HS-5 (cell line): ENCODE results near the gene ARHGEF40.
"Not testable (repeated sequence)": the region's sequence is repeated elsewhere in the genome, so short reads cannot be mapped to it uniquely, and the experiment has no call there.

Experiments used
- DNase-seq: peaks from one replicate; pipeline ENCODE4 v3.0.0-alpha.2; 2012; ENCODE audit warnings: low read depth

Gene ARHGEF40

GRCh38 chr14:21039585-21040369, 30.3 kb upstream of the ARHGEF40 start:
- DNase-seq: no peak

GRCh38 chr14:21040370-21040925, 29.7 kb upstream of the ARHGEF40 start:
- no peak for DNase-seq

- not testable (repeated sequence) for DNase-seq
Measured at GRCh38 chr14:21040941-21041340, 29.2 kb upstream of the ARHGEF40 start.

- DNase-seq: no peak
Measured at GRCh38 chr14:21041676-21042433, 28.2 kb upstream of the ARHGEF40 start, which contains the start of gene RNASE7. TSS of gene RNASE7 (plus strand) at chr14:21042362. CDS start at chr14:21042993, 631 bp downstream.

- no peak for DNase-seq
Measured at GRCh38 chr14:21042918-21043317, 27.2 kb upstream of the ARHGEF40 start.

GRCh38 chr14:21043387-21043973, 26.6 kb upstream of the ARHGEF40 start:
- no peak for DNase-seq

GRCh38 chr14:21043974-21044618, 26.0 kb upstream of the ARHGEF40 start:
- DNase-seq: no peak

GRCh38 chr14:21047378-21047781, 22.7 kb upstream of the ARHGEF40 start:
- no peak for DNase-seq

- no peak for DNase-seq
Measured at GRCh38 chr14:21048638-21049037, 21.5 kb upstream of the ARHGEF40 start.

GRCh38 chr14:21049271-21049673, 20.8 kb upstream of the ARHGEF40 start:
- no peak for DNase-seq

- no peak for DNase-seq
Measured at GRCh38 chr14:21050597-21050996, 19.5 kb upstream of the ARHGEF40 start.

GRCh38 chr14:21053184-21054122, 16.7 kb upstream of the ARHGEF40 start:
- DNase-seq: no peak

GRCh38 chr14:21054123-21054767, 15.9 kb upstream of the ARHGEF40 start:
- no peak for DNase-seq

- no peak for DNase-seq
Measured at GRCh38 chr14:21054768-21055145, 15.3 kb upstream of the ARHGEF40 start.

- no peak for DNase-seq
Measured at GRCh38 chr14:21055432-21056117, 14.5 kb upstream of the ARHGEF40 start.

- DNase-seq: no peak
Measured at GRCh38 chr14:21056520-21057163, 13.5 kb upstream of the ARHGEF40 start.

- DNase-seq: no peak
Measured at GRCh38 chr14:21057803-21058675, 12.1 kb upstream of the ARHGEF40 start, which contains the start of gene RNASE8. TSS of gene RNASE8 (plus strand) at chr14:21057822. CDS start at chr14:21057893, 71 bp downstream.

GRCh38 chr14:21058903-21059302, 11.2 kb upstream of the ARHGEF40 start:
- DNase-seq: no peak
